ENCODE data around the gene UBE2H. TPM values are rescaled to one million over a fixed set of nuclear protein-coding genes. Genes with fewer than 3 reads are reported as not detected.
A peak's percentile ranks its signal among the peaks of the same experiment; 100 is the strongest.

UBE2H gene
- total RNA-seq, 1 experiment from 2014 or later = 75.1 TPM

- peaks cover 4% of the 10 kb centered on the region for H4K20me1 ChIP-seq (ENCODE audit: control insufficient read depth, insufficient read depth, insufficient read length)
- no peak overlapping the region for H4K8ac ChIP-seq (replicated peaks; ENCODE audit: insufficient read length, low read depth, low read length)
- H2BK5ac ChIP-seq (ENCODE audit: insufficient read length, low read length) = no peak overlapping the region
- H3K56ac ChIP-seq (ENCODE audit: insufficient read length, low read depth, low read length) = no peak overlapping the region
- H3K27ac Mint-ChIP-seq = no peak overlapping the region
- no peak overlapping the region for H3T11ph ChIP-seq (ENCODE audit: low read length)
- H3K14ac ChIP-seq (ENCODE audit: insufficient read depth, low read length) = no peak overlapping the region; the same call in 1 of the 2 replicates
- no peak overlapping the region for H2AFZ ChIP-seq (ENCODE audit: low read length)
- no peak overlapping the region for H2BK12ac ChIP-seq (ENCODE audit: insufficient read length, low read depth, low read length)
- H3K27ac ChIP-seq (ENCODE audit: insufficient read length, low read depth, low read length) = no peak overlapping the region
- H3K4me1 Mint-ChIP-seq = peaks cover 43 to 56% of the 10 kb centered on the region in 2 experiments
- H4K91ac ChIP-seq (ENCODE audit: insufficient read length, low read depth, low read length) = no peak overlapping the region
- peak overlapping the region; percentile 36 for H3K4me2 ChIP-seq (ENCODE audit: insufficient read depth, insufficient read length, low read length)
- peak; percentile 88 for DNase-seq
- H2BK120ac ChIP-seq (ENCODE audit: low read depth, low read length, poor library complexity, severe bottlenecking) = no peak overlapping the region
- TF ChIP-seq CTCF (conservative IDR thresholded peaks at IDR 0.05) = no peak
- peaks cover 76% of the 10 kb centered on the region for H3K27me3 ChIP-seq (ENCODE audit: insufficient read depth, low read length)
- H2BK20ac ChIP-seq (ENCODE audit: low read depth, low read length, poor library complexity, severe bottlenecking) = no peak overlapping the region
- WGBS (ENCODE audit: extremely low coverage, insufficient read length, low lambda C conversion rate) = no CpG with 5 or more reads among the region's 73 CpGs
- H3K4me3 Mint-ChIP-seq = peak overlapping the region; percentile 67 to 83
- H3K18ac ChIP-seq (ENCODE audit: insufficient read length, low read depth, low read length) = no peak overlapping the region
- peaks cover 84% of the 10 kb centered on the region for H3K27me3 Mint-ChIP-seq (ENCODE audit: low read depth)
- H3K4ac ChIP-seq (ENCODE audit: low read depth, low read length) = no peak overlapping the region
- H4K5ac ChIP-seq (ENCODE audit: insufficient read length, low read depth, low read length) = no peak overlapping the region
- peaks cover 0 to 3% (median 0%) of the 10 kb centered on the region in 3 experiments; a peak in 2 of 7 replicates for H3K36me3 Mint-ChIP-seq (ENCODE audit: insufficient read depth in 1 of 3, low read depth in 3 of 3)
- 0 out of 2 replicates have a peak, but pooled peaks cover 6% of the 10 kb centered on the region for H3K4me1 ChIP-seq (ENCODE audit: insufficient read depth, low read length)
- H3K9ac ChIP-seq (ENCODE audit: extremely low read depth, insufficient read length, low read length) = no peak overlapping the region
- H3K79me2 ChIP-seq (ENCODE audit: insufficient read depth, low read length) = no peaks in the 10 kb centered on the region
- H3K79me1 ChIP-seq (ENCODE audit: insufficient read depth, low read depth, low read length, poor library complexity, severe bottlenecking) = no peaks in the 10 kb centered on the region
- H3K9me3 Mint-ChIP-seq = peaks cover 0 to 6% of the 10 kb centered on the region in 2 experiments; a peak in 1 of 5 replicates
- peaks cover 38% of the 10 kb centered on the region for H3K23me2 ChIP-seq (ENCODE audit: insufficient read length, low read depth, low read length, poor library complexity, severe bottlenecking)
- H2AK5ac ChIP-seq (ENCODE audit: insufficient read length, low read length) = no peak overlapping the region
- no peak overlapping the region; the same call in 1 of the 2 replicates for H2BK15ac ChIP-seq (ENCODE audit: low read depth, low read length)
- no peak overlapping the region for H3K23ac ChIP-seq (ENCODE audit: insufficient read length, low read depth, low read length)
- no peaks in the 10 kb centered on the region for H3K9me3 ChIP-seq (ENCODE audit: control insufficient read depth, low read depth, low read length)
Measured at GRCh38 chr7:129781928-129782817, 170.6 kb downstream of the UBE2H start.
